HTR-8/SVneo (cell line): ENCODE data around the gene TTC22.

Experiments used
- DNase-seq: peaks from one replicate; pipeline ENCODE4 v3.0.0; 2011; ENCODE audit warnings: low spot score, mixed read lengths; ENCODE audit not compliant: insufficient read length
- FAIRE-seq: peaks from 2 replicates; lab custom pipeline; 2011; peaks lifted over from hg19 to GRCh38; lab: Jason Lieb, UNC

The TTC22 gene

GRCh38 chr1:54800899-54801759 lies at the start of gene TTC22:
TSS of gene TTC22 (minus strand) at chr1:54801323. CDS start at chr1:54801163, 160 bp downstream.
- DNase-seq (no peak), FAIRE-seq (no peak)

GRCh38 chr1:54850737-54851136 lies 49.6 kb upstream of the TTC22 start:
- FAIRE-seq: no peak

GRCh38 chr1:54850069-54850730 lies 49.1 kb upstream of the TTC22 start:
- DNase-seq (no peak), FAIRE-seq (no peak)

More at GRCh38 chr1:54850737-54851136, 49.6 kb upstream of the TTC22 start:
- no peak for DNase-seq

- no peak for FAIRE-seq
Observed at GRCh38 chr1:54849219-54850068, 48.3 kb upstream of the TTC22 start.

GRCh38 chr1:54848134-54848948 lies 47.2 kb upstream of the TTC22 start:
- FAIRE-seq (no peak), DNase-seq (no peak)

More at GRCh38 chr1:54849219-54850068, 48.3 kb upstream of the TTC22 start:
- no peak for DNase-seq

GRCh38 chr1:54846716-54847284 lies 45.7 kb upstream of the TTC22 start:
- DNase-seq: no peak
- FAIRE-seq: no peak

GRCh38 chr1:54846301-54846700 lies 45.2 kb upstream of the TTC22 start:
- DNase-seq (no peak), FAIRE-seq (no peak)

- no peak for FAIRE-seq
- DNase-seq: no peak
Observed at GRCh38 chr1:54845772-54846171, 44.6 kb upstream of the TTC22 start.

GRCh38 chr1:54844564-54844963 lies 43.4 kb upstream of the TTC22 start:
- FAIRE-seq (no peak), DNase-seq (no peak)

GRCh38 chr1:54843449-54843848 lies 42.3 kb upstream of the TTC22 start:
- no peak for FAIRE-seq

GRCh38 chr1:54842963-54843362 lies 41.8 kb upstream of the TTC22 start:
- DNase-seq: no peak
- no peak for FAIRE-seq

More at GRCh38 chr1:54843449-54843848, 42.3 kb upstream of the TTC22 start:
- DNase-seq: no peak

GRCh38 chr1:54842206-54842915 lies 41.2 kb upstream of the TTC22 start:
- DNase-seq (no peak), FAIRE-seq (no peak)

GRCh38 chr1:54839824-54840223 lies 38.7 kb upstream of the TTC22 start:
- DNase-seq (no peak), FAIRE-seq (no peak)

GRCh38 chr1:54838565-54839180 lies 37.5 kb upstream of the TTC22 start:
- DNase-seq (no peak), FAIRE-seq (no peak)

GRCh38 chr1:54837002-54837853 lies 36.1 kb upstream of the TTC22 start:
- FAIRE-seq (no peak), DNase-seq (no peak)

- FAIRE-seq (no peak), DNase-seq (no peak)
Observed at GRCh38 chr1:54836594-54836993, 35.5 kb upstream of the TTC22 start.

- DNase-seq (no peak), FAIRE-seq (no peak)
Observed at GRCh38 chr1:54835970-54836369, 34.8 kb upstream of the TTC22 start.
